HG03196 (cell line): ENCODE data around the gene NLRC3.

Experiments
- ATAC-seq: cut with Tn5 transposase; IDR thresholded peaks from one replicate; pipeline ENCODE4 v1.9.1; 2021; ENCODE audit not compliant: unreplicated experiment

NLRC3 gene

GRCh38 chr16:3597676-3598075, 20.5 kb upstream of the NLRC3 start:
- no peak for ATAC-seq

- no peak for ATAC-seq
Measured at GRCh38 chr16:3597226-3597625, 20.0 kb upstream of the NLRC3 start.

GRCh38 chr16:3596101-3596861, 19.1 kb upstream of the NLRC3 start:
- no peak for ATAC-seq

GRCh38 chr16:3595521-3596021, 18.4 kb upstream of the NLRC3 start:
- no peak for ATAC-seq

GRCh38 chr16:3595110-3595486, 17.9 kb upstream of the NLRC3 start:
- ATAC-seq: no peak

- ATAC-seq: no peak
Measured at GRCh38 chr16:3594316-3595109, 17.3 kb upstream of the NLRC3 start.

- ATAC-seq: no peak
Measured at GRCh38 chr16:3592559-3592958, 15.4 kb upstream of the NLRC3 start.

- no peak for ATAC-seq
Measured at GRCh38 chr16:3591991-3592390, 14.8 kb upstream of the NLRC3 start.

GRCh38 chr16:3591436-3591803, 14.2 kb upstream of the NLRC3 start:
- ATAC-seq: no peak

GRCh38 chr16:3590736-3591435, 13.7 kb upstream of the NLRC3 start:
- no peak for ATAC-seq

- no peak for ATAC-seq
Measured at GRCh38 chr16:3589991-3590701, 12.9 kb upstream of the NLRC3 start.

- no peak for ATAC-seq
Measured at GRCh38 chr16:3589441-3589921, 12.3 kb upstream of the NLRC3 start.

- ATAC-seq: no peak
Measured at GRCh38 chr16:3589001-3589400, 11.8 kb upstream of the NLRC3 start.

- no peak for ATAC-seq
Measured at GRCh38 chr16:3587547-3588110, 10.4 kb upstream of the NLRC3 start.

- ATAC-seq: no peak
Measured at GRCh38 chr16:3584412-3584811, 7.2 kb upstream of the NLRC3 start.

- no peak for ATAC-seq
Measured at GRCh38 chr16:3583303-3584038, 6.3 kb upstream of the NLRC3 start.

- no peak for ATAC-seq
Measured at GRCh38 chr16:3582276-3583165, 5.3 kb upstream of the NLRC3 start.

- ATAC-seq: no peak
Measured at GRCh38 chr16:3581392-3581791, 4.2 kb upstream of the NLRC3 start.

- ATAC-seq: no peak
Measured at GRCh38 chr16:3580686-3581085, 3.5 kb upstream of the NLRC3 start.
